A549 (cell line): ENCODE results near the gene PAFAH2. TPM values are rescaled to one million over a fixed set of nuclear protein-coding genes. Genes with fewer than 3 reads are reported as not detected.

Source experiments
- ATAC-seq, 2 experiments: fragments of 200-7000 bp in 1 of 2; fragments of >200 bp in 1 of 2; cut with Nextera tagmentation in 1 of 2; cut with Tn5 transposase in 1 of 2; 3 replicates each; pipeline versions ENCODE4 v1.8.0 to v1.9.1; 2018 to 2020; ENCODE audit warnings: mild to moderate bottlenecking in 1 of 2, moderate library complexity in 1 of 2
- CTCF ChIA-PET: fragments of 300-600 bp; sonication (Branson Sonifier 250); formaldehyde crosslinking; extraction: SDS; loops from one replicate; lab custom pipeline; 2021; ENCODE audit warnings: antibody characterized with exemption, inconsistent platforms; lab: Yijun Ruan, JAX
- POLR2A ChIA-PET: fragments of 350-600 bp; formaldehyde crosslinking; extraction: SDS; loops from one replicate; lab custom pipeline; 2021; ENCODE audit warnings: antibody characterized with exemption, inconsistent platforms; lab: Yijun Ruan, JAX
- DNase-seq, 2 experiments: peaks; one replicate each; pipeline versions ENCODE4 v3.0.0 to v3.0.0-alpha.2; 2011 to 2016; ENCODE audit warnings: low read depth in 1 of 2, low spot score in 1 of 2
- FAIRE-seq: peaks from 2 replicates; lab custom pipeline; 2011; peaks lifted over from hg19 to GRCh38; lab: Jason Lieb, UNC
- H3K27ac ChIP-seq, 2 experiments: fragments of >200 bp; sonication (Bioruptor Twin); formaldehyde crosslinking; 3 replicates each; pipeline ENCODE4 v1.5.1; 2016 to 2017
- H3K4me1 ChIP-seq: fragments of >200 bp; sonication (Bioruptor Twin); formaldehyde crosslinking; 3 replicates; pipeline ENCODE4 v1.6.1; 2016
- H3K4me2 ChIP-seq: fragments of >200 bp; sonication (Bioruptor Twin); formaldehyde crosslinking; 3 replicates; pipeline ENCODE4 v1.6.1; 2016
- H3K4me3 ChIP-seq: fragments of >200 bp; sonication (Bioruptor Twin); formaldehyde crosslinking; 3 replicates; pipeline ENCODE4 v1.5.1; 2016
- H3K9me3 ChIP-seq: fragments of >200 bp; sonication (Bioruptor Twin); formaldehyde crosslinking; 3 replicates; pipeline ENCODE4 v1.6.1; 2016
- BHLHE40 ChIP-seq: IDR thresholded peaks from 2 replicates; pipeline ENCODE4 v1.6.1; 2012; ENCODE audit warnings: low read depth, low read length, inconsistent platforms
- CEBPB ChIP-seq, 2 experiments: fragments of >200 bp in 1 of 2; sonication (Bioruptor Twin) in 1 of 2; formaldehyde crosslinking in 1 of 2; IDR thresholded peaks; 2 replicates each; pipeline ENCODE4 v1.6.1; 2012 to 2016
- CHD2 ChIP-seq: fragments of 150-350 bp; IDR thresholded peaks from 2 replicates; pipeline ENCODE4 v1.6.1; 2014; ENCODE audit warnings: low read length; ENCODE audit not compliant: partially characterized antibody
- CHD4 ChIP-seq: fragments of 200-600 bp; sonication (generic); IDR thresholded peaks from 2 replicates; pipeline ENCODE4 v1.6.1; 2016; ENCODE audit warnings: antibody characterized with exemption, mild to moderate bottlenecking, borderline replicate concordance
- E2F6 ChIP-seq: IDR thresholded peaks from 2 replicates; pipeline ENCODE4 v1.6.1; 2012; ENCODE audit warnings: low read depth, borderline replicate concordance
- ELK1 ChIP-seq: fragments of 150-350 bp; IDR thresholded peaks from 2 replicates; pipeline ENCODE4 v1.6.1; 2014; ENCODE audit warnings: low read depth, mild to moderate bottlenecking, low read length
- EP300 ChIP-seq, 2 experiments: fragments of >200 bp; sonication (Bioruptor Twin); formaldehyde crosslinking; IDR thresholded peaks; 2 replicates in 1 of 2; 3 replicates in 1 of 2; pipeline ENCODE4 v1.6.1; 2016 to 2017
- FOSB ChIP-seq: fragments of 250-450 bp; sonication (Bioruptor Pico); IDR thresholded peaks from 2 replicates; pipeline ENCODE4 v1.5.0; 2020; ENCODE audit warnings: mild to moderate bottlenecking, moderate library complexity
- FOSL2 ChIP-seq, 2 experiments: fragments of 450-650 bp in 1 of 2; fragments of >200 bp in 1 of 2; sonication (Bioruptor Twin) in 1 of 2; formaldehyde crosslinking; IDR thresholded peaks; 2 replicates each; pipeline versions ENCODE4 v1.5.0 to v1.6.1; 2016 to 2020; ENCODE audit warnings: mild to moderate bottlenecking in 1 of 2, moderate library complexity in 1 of 2
- HMGXB4 ChIP-seq: fragments of 250-450 bp; sonication (Bioruptor Pico); IDR thresholded peaks from 2 replicates; pipeline ENCODE4 v1.5.0; 2021; ENCODE audit warnings: mild to moderate bottlenecking, moderate library complexity, borderline replicate concordance
- HOXB13 ChIP-seq: fragments of 250-450 bp; sonication (Bioruptor Pico); IDR thresholded peaks from 2 replicates; pipeline ENCODE4 v1.5.0; 2020; ENCODE audit warnings: low read depth, mild to moderate bottlenecking, moderate library complexity
- JUNB ChIP-seq: fragments of >200 bp; sonication (Bioruptor Twin); formaldehyde crosslinking; IDR thresholded peaks from 2 replicates; pipeline ENCODE4 v1.6.1; 2016
- MAX ChIP-seq: IDR thresholded peaks from 2 replicates; pipeline ENCODE4 v1.6.1; 2012
- MAZ ChIP-seq: fragments of 150-350 bp; IDR thresholded peaks from 2 replicates; pipeline ENCODE4 v1.6.1; 2014; ENCODE audit warnings: antibody characterized with exemption, low read depth, low read length, borderline replicate concordance
- NPAS2 ChIP-seq: fragments of 250-450 bp; sonication (Bioruptor Pico); IDR thresholded peaks from 2 replicates; pipeline ENCODE4 v1.8.0; 2022; ENCODE audit warnings: mild to moderate bottlenecking, moderate library complexity, borderline replicate concordance
- PBX3 ChIP-seq: IDR thresholded peaks from 2 replicates; pipeline ENCODE4 v1.6.1; 2012
- PHF8 ChIP-seq: fragments of 200-600 bp; sonication (generic); IDR thresholded peaks from 2 replicates; pipeline ENCODE4 v1.6.1; 2016; ENCODE audit warnings: low read depth, mild to moderate bottlenecking, antibody characterized with exemption, moderate library complexity, borderline replicate concordance
- RAD21 ChIP-seq, 2 experiments: fragments of >200 bp in 1 of 2; sonication (Bioruptor Twin) in 1 of 2; formaldehyde crosslinking in 1 of 2; IDR thresholded peaks in 1 of 2; conservative IDR thresholded peaks in 1 of 2; 2 replicates in 1 of 2; 3 replicates in 1 of 2; pipeline ENCODE4 v1.6.1; 2012 to 2018; ENCODE audit warnings: inconsistent platforms in 1 of 2
- ZSCAN20 ChIP-seq: fragments of 250-450 bp; sonication (Bioruptor Pico); IDR thresholded peaks from 2 replicates; pipeline ENCODE4 v1.8.0; 2022; ENCODE audit warnings: mild to moderate bottlenecking, moderate library complexity
- whole genome bisulfite sequencing: methylation state at CpG from one replicate; pipeline ENCODE4 v1.1.6; 2017; ENCODE audit errors: missing lambda C conversion rate; 5-methylcytosine and 5-hydroxymethylcytosine counted together
- polyA plus RNA-seq, 4 experiments: library from polyadenylated mRNA; depleted of rRNA in 3 of 4; stranded (reverse); fragments of >200 nt; fragmentation: RNase III in 1 of 4; extraction: RNeasy Plus Mini Kit Qiagen cat#74134 plus additional on column Dnase treatment in 1 of 4; gene quantifications; 2 replicates in 3 of 4; 3 replicates in 1 of 4; pipeline ENCODE4 v1.2.3, GENCODE V29; 2011 to 2017

Gene PAFAH2
- polyA plus RNA-seq, 2 of the 4 experiments (the other 2 are of a cell fraction) = 6.3 to 13.7 TPM

GRCh38 chr1:25914074-25914995 lies 83.5 kb downstream of the PAFAH2 start:
- WGBS = 65% methylated on average over 3 of the region's 3 CpGs
- no peaks in the 10 kb centered on the region for H3K9me3 ChIP-seq
- ATAC-seq = no peak
- POLR2A ChIA-PET = no interaction called here
- no peak for DNase-seq
- no peak overlapping the region for H3K27ac ChIP-seq
- peaks cover 4% of the 10 kb centered on the region; the same call in 1 of the 3 replicates for H3K4me1 ChIP-seq
- no peak overlapping the region for H3K4me2 ChIP-seq
- H3K4me3 ChIP-seq = no peak overlapping the region
- CTCF ChIA-PET = interaction anchor here (0.8 kb wide), 1 partner anchor 13 kb away, joined by 3 read pairs; no protein-coding TSS in a partner anchor
- no peak for FAIRE-seq
- TF ChIP-seq CEBPB (IDR thresholded peaks at IDR 0.05) = no peak
- TF ChIP-seq BHLHE40 = no peak
- TF ChIP-seq JUNB = no peak
- TF ChIP-seq, all 56 proteins: peak for 0

GRCh38 chr1:25913206-25913605 lies 84.7 kb downstream of the PAFAH2 start:
- H3K27ac ChIP-seq = no peak overlapping the region
- POLR2A ChIA-PET = no interaction called here
- H3K4me1 ChIP-seq = peaks cover 4% of the 10 kb centered on the region; the same call in 1 of the 3 replicates
- no peak for TF ChIP-seq MAX
- no peak for TF ChIP-seq FOSL2 (IDR thresholded peaks at IDR 0.05)
- no peak for TF ChIP-seq FOSL2 (CRISPR knock-in tag; IDR thresholded peaks at IDR 0.05)
- TF ChIP-seq, all 56 proteins: peak for 0
- no peak for FAIRE-seq
- no peaks in the 10 kb centered on the region for H3K9me3 ChIP-seq
- no peak overlapping the region for H3K4me3 ChIP-seq
- CTCF ChIA-PET = interaction anchor here (3.1 kb wide), 1 partner anchor 18 kb away, joined by 22 read pairs; no protein-coding TSS in a partner anchor
- ATAC-seq = no peak
- no peak for DNase-seq
- no peak overlapping the region for H3K4me2 ChIP-seq

GRCh38 chr1:25912076-25912831 lies 85.6 kb downstream of the PAFAH2 start:
- Histone ChIP-seq H3K27ac (no peak overlapping the region), H3K4me2 (no peak overlapping the region), H3K4me3 (no peak overlapping the region), H3K4me1 (peaks cover 4% of the 10 kb centered on the region; the same call in 1 of the 3 replicates), H3K9me3 (no peaks in the 10 kb centered on the region)
- peak; percentile 71 to 73 for ATAC-seq
- DNase-seq = peak in 1 of 2 experiments; percentile 32
- no peak for FAIRE-seq
- ChIA-PET POLR2A (no interaction called here), CTCF (interaction anchor here (3.1 kb wide), 1 partner anchor 17 kb away, joined by 22 read pairs; no protein-coding TSS in a partner anchor)
- TF ChIP-seq JUNB (no peak), E2F6 (no peak), ZSCAN20 (CRISPR knock-in tag) (no peak), EP300 (IDR thresholded peaks at IDR 0.05) (no peak), MAZ (no peak), HMGXB4 (CRISPR knock-in tag) (no peak), HOXB13 (CRISPR knock-in tag) (no peak), PHF8 (no peak), CHD4 (no peak), FOSB (CRISPR knock-in tag) (no peak), NPAS2 (CRISPR knock-in tag) (no peak), ELK1 (no peak), RAD21 (conservative IDR thresholded peaks at IDR 0.05 in 1 of 2, IDR thresholded peaks at IDR 0.05 in 1 of 2) (no peak), PBX3 (no peak), CHD2 (no peak)
- WGBS = 37% methylated on average over 5 of the region's 5 CpGs
